ENCODE data around the gene UGGT2. TPM values are rescaled to one million over a fixed set of nuclear protein-coding genes. Genes with fewer than 3 reads are reported as not detected.
A peak's percentile ranks its signal among the peaks of the same experiment; 100 is the strongest.
"Not testable (repeated sequence)": the region's sequence is repeated elsewhere in the genome, so short reads cannot be mapped to it uniquely, and the experiment has no call there.

UGGT2 gene
- total RNA-seq, 4 donors from 2014 or later: 19.5 to 148 (median 41.0) TPM

- TF ChIP-seq POLR2A (IDR thresholded peaks at IDR 0.05) (no peak), CTCF (IDR thresholded peaks at IDR 0.05) (no peak), EP300 (IDR thresholded peaks at IDR 0.05; ENCODE audit: low read depth) (no peak), POLR2AphosphoS5 (IDR thresholded peaks at IDR 0.05) (no peak)
- Histone ChIP-seq H3K36me3 (no peaks in the 10 kb centered on the region), H3K9me3 (no peaks in the 10 kb centered on the region), H3K27ac (no peak overlapping the region), H3K4me1 (no peaks in the 10 kb centered on the region), H3K27me3 (no peaks in the 10 kb centered on the region), H3K4me3 (no peak overlapping the region)
- intact Hi-C loops (cut with DNase I; ENCODE audit: low total_unique reads) (no loop called here), in situ Hi-C loops (cut with MboI; ENCODE audit: low pct_ligation_motif_present in 1 of 4, low pct_unique_long_range_greater_than_20kb in 1 of 4, low sequenced_read_pairs in 3 of 4) (no loop called here)
- DNase-seq: no peak
- 73 to 83% methylated on average over 1 to 2 of the region's 2 CpGs for WGBS, 2 donors (ENCODE audit: low coverage in 1 of 2)
Observed at GRCh38 chr13:96068729-96069128, 15.5 kb upstream of the UGGT2 start.

GRCh38 chr13:96065849-96066248 is 12.6 kb upstream of the UGGT2 start:
- no peak overlapping the region for H3K4me3 ChIP-seq
- WGBS, 2 donors (ENCODE audit: low coverage in 1 of 2): 63 to 84% methylated on average over 2 of the region's 2 CpGs
- no peaks in the 10 kb centered on the region for H3K4me1 ChIP-seq
- intact Hi-C loops (cut with DNase I; ENCODE audit: low total_unique reads): no loop called here
- in situ Hi-C loops (cut with MboI; ENCODE audit: low pct_ligation_motif_present in 1 of 4, low pct_unique_long_range_greater_than_20kb in 1 of 4, low sequenced_read_pairs in 3 of 4): no loop called here
- no peaks in the 10 kb centered on the region for H3K9me3 ChIP-seq
- TF ChIP-seq EP300 (IDR thresholded peaks at IDR 0.05; ENCODE audit: low read depth) (no peak), POLR2AphosphoS5 (IDR thresholded peaks at IDR 0.05) (no peak), POLR2A (IDR thresholded peaks at IDR 0.05) (no peak), CTCF (IDR thresholded peaks at IDR 0.05) (no peak)
- no peak overlapping the region for H3K27ac ChIP-seq
- no peaks in the 10 kb centered on the region for H3K36me3 ChIP-seq
- no peak for DNase-seq
- peaks cover 3% of the 10 kb centered on the region for H3K27me3 ChIP-seq

GRCh38 chr13:96052656-96053002 is 572 bp downstream of the UGGT2 start:
- Histone ChIP-seq H3K9me3 (no peaks in the 10 kb centered on the region), H3K27me3 (no peaks in the 10 kb centered on the region), H3K4me1 (peaks cover 5 to 8% (median 6%) of the 10 kb centered on the region in 4 donors), H3K4me3 (peak overlapping the region; percentile 84 to 99 (median 93)), H3K36me3 (no peaks in the 10 kb centered on the region), H3K27ac (peak overlapping the region; percentile 80 to 95 (median 88))
- 0% methylated on average over 6 to 12 of the region's 12 CpGs for WGBS, 2 donors (ENCODE audit: low coverage in 1 of 2)
- no peak for DNase-seq
- TF ChIP-seq POLR2A (IDR thresholded peaks at IDR 0.05): no peak
- no peak for TF ChIP-seq EP300 (IDR thresholded peaks at IDR 0.05; ENCODE audit: low read depth)
- TF ChIP-seq POLR2AphosphoS5 (IDR thresholded peaks at IDR 0.05): no peak
- no peak for TF ChIP-seq CTCF (IDR thresholded peaks at IDR 0.05)
- in situ Hi-C loops (cut with MboI; ENCODE audit: low pct_ligation_motif_present in 1 of 4, low pct_unique_long_range_greater_than_20kb in 1 of 4, low sequenced_read_pairs in 3 of 4) (no loop called here), intact Hi-C loops (cut with DNase I; ENCODE audit: low total_unique reads) (no loop called here)

- not testable (repeated sequence) for H3K4me1 ChIP-seq
Observed at GRCh38 chr13:96051946-96052345, 1.3 kb downstream of the UGGT2 start.

GRCh38 chr13:96051491-96051890 is 1.7 kb downstream of the UGGT2 start:
- H3K4me3 ChIP-seq; H3K9me3 ChIP-seq; DNase-seq; in situ Hi-C loops (cut with MboI; ENCODE audit: low pct_ligation_motif_present in 1 of 4, low pct_unique_long_range_greater_than_20kb in 1 of 4, low sequenced_read_pairs in 3 of 4); H3K36me3 ChIP-seq; H3K27ac ChIP-seq; H3K27me3 ChIP-seq; intact Hi-C loops (cut with DNase I; ENCODE audit: low total_unique reads); H3K4me1 ChIP-seq: not testable (repeated sequence)
- WGBS, 2 donors (ENCODE audit: low coverage in 1 of 2): 93 to 100% methylated on average over 2 to 5 of the region's 5 CpGs

More at GRCh38 chr13:96051946-96052345, 1.3 kb downstream of the UGGT2 start:
- DNase-seq; in situ Hi-C loops (cut with MboI; ENCODE audit: low pct_ligation_motif_present in 1 of 4, low pct_unique_long_range_greater_than_20kb in 1 of 4, low sequenced_read_pairs in 3 of 4); H3K9me3 ChIP-seq; H3K36me3 ChIP-seq; H3K4me3 ChIP-seq; H3K27ac ChIP-seq; intact Hi-C loops (cut with DNase I; ENCODE audit: low total_unique reads); H3K27me3 ChIP-seq: not testable (repeated sequence)
- 83 to 89% methylated on average over 3 of the region's 3 CpGs for WGBS, 2 donors (ENCODE audit: low coverage in 1 of 2)

- H3K4me1 ChIP-seq; H3K9me3 ChIP-seq; H3K4me3 ChIP-seq; H3K36me3 ChIP-seq; in situ Hi-C loops (cut with MboI; ENCODE audit: low pct_ligation_motif_present in 1 of 4, low pct_unique_long_range_greater_than_20kb in 1 of 4, low sequenced_read_pairs in 3 of 4); DNase-seq; H3K27me3 ChIP-seq; H3K27ac ChIP-seq; intact Hi-C loops (cut with DNase I; ENCODE audit: low total_unique reads): not testable (repeated sequence)
- 83 to 92% methylated on average over 1 to 4 of the region's 4 CpGs for WGBS, 2 donors (ENCODE audit: low coverage in 1 of 2)
Observed at GRCh38 chr13:96050955-96051354, 2.2 kb downstream of the UGGT2 start.

GRCh38 chr13:96046449-96047126 is 6.6 kb downstream of the UGGT2 start:
- intact Hi-C loops (cut with DNase I; ENCODE audit: low total_unique reads); H3K27me3 ChIP-seq; H3K36me3 ChIP-seq; H3K4me3 ChIP-seq; DNase-seq; H3K9me3 ChIP-seq; H3K4me1 ChIP-seq; H3K27ac ChIP-seq: not testable (repeated sequence)
- in situ Hi-C loops (cut with MboI; ENCODE audit: low pct_ligation_motif_present in 1 of 4, low pct_unique_long_range_greater_than_20kb in 1 of 4, low sequenced_read_pairs in 3 of 4): loop anchor here in 2 of 4 donors (25.0 kb wide), 2 partner anchors 766 to 916 kb away; no protein-coding TSS in a partner anchor
- 98% methylated on average over 16 of the region's 16 CpGs; no CpG with 5 or more reads in 1 of the 2 donors for WGBS, 2 donors (ENCODE audit: low coverage in 1 of 2)
